ENCODE results near the gene SOCS6.
"Not testable (repeated sequence)": the region's sequence is repeated elsewhere in the genome, so short reads cannot be mapped to it uniquely, and the experiment has no call there.

SOCS6 gene, protein sequence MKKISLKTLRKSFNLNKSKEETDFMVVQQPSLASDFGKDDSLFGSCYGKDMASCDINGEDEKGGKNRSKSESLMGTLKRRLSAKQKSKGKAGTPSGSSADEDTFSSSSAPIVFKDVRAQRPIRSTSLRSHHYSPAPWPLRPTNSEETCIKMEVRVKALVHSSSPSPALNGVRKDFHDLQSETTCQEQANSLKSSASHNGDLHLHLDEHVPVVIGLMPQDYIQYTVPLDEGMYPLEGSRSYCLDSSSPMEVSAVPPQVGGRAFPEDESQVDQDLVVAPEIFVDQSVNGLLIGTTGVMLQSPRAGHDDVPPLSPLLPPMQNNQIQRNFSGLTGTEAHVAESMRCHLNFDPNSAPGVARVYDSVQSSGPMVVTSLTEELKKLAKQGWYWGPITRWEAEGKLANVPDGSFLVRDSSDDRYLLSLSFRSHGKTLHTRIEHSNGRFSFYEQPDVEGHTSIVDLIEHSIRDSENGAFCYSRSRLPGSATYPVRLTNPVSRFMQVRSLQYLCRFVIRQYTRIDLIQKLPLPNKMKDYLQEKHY

GRCh38 chr18:70288851-70289328 is at the start of gene SOCS6:
Gene SOCS6, plus strand, starts transcription at chr18:70289045. Its CDS starts 35,624 bp downstream, at chr18:70324669.
- peak; percentile 49 for DNase-seq (ENCODE audit: low spot score)

DNA sequence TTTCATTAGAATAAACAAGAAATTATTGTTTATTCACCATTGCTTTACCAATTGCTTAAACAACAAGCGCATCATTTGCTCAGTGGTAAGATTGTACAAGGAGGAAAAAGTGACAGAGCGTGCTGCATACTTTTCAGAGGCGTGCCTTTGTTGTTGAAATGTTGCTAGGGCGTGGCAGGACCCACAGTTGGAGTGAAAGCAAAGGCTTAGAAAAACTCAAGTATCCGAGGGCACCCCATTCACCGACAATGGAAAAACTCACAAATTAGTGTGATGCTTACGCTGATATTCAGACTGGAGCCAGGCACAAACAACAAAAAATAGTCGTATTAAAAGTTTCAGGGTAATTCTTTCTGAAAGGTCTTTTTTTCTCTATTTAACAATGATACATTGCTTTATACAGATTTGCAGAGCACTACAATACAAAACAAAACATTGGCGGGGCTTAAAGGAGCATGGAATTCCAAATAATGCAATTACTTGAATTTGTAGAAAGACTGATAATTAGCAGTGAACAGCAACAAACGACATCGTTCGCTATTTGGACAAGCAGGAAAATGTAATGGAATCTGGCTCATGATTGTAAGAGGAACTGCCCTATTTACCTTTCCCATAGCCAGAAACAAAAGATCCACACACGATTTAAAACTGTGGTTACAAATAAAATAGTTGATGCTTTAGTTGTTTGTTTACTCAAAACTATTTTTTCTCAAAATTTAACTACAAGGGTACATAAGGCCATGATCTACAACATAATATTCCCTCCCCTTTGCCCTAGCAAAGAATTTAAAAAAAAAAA is 45.5 kb upstream of the SOCS6 start:
- no peak for DNase-seq (ENCODE audit: low spot score)

- DNase-seq (ENCODE audit: low spot score) = peak; percentile 40
Measured at GRCh38 chr18:70246061-70246466, 42.8 kb upstream of the SOCS6 start.

- no peak for DNase-seq (ENCODE audit: low spot score)
Measured at GRCh38 chr18:70249118-70249517, 39.7 kb upstream of the SOCS6 start.

DNA sequence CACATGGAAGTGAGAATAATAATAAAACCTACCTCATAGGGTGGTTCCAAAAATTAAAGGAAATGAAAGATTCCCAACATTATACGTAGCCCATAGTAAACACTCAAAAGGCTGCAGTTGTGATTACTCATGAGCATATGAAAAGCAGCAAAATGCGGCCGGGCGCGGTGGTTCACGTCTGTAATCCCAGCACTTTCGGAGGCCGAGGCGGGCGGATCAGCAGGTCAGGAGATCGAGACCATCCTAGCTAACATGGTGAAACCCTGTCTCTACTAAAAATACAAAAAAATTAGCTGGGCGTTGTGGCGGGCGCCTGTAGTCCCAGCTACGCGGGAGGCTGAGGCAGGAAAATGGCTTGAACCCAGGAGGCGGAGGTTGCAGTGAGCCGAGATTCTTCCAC is 39.0 kb upstream of the SOCS6 start:
- DNase-seq (ENCODE audit: low spot score) = not testable (repeated sequence)

- DNase-seq (ENCODE audit: low spot score) = no peak
Measured at GRCh38 chr18:70250781-70251180, 38.1 kb upstream of the SOCS6 start.

GRCh38 chr18:70256184-70256583 is 32.7 kb upstream of the SOCS6 start:
- DNase-seq (ENCODE audit: low spot score) = no peak

- DNase-seq (ENCODE audit: low spot score) = no peak
Measured at GRCh38 chr18:70256994-70257393, 31.9 kb upstream of the SOCS6 start.

GRCh38 chr18:70258243-70258642 is 30.6 kb upstream of the SOCS6 start:
- DNase-seq (ENCODE audit: low spot score) = no peak

DNA sequence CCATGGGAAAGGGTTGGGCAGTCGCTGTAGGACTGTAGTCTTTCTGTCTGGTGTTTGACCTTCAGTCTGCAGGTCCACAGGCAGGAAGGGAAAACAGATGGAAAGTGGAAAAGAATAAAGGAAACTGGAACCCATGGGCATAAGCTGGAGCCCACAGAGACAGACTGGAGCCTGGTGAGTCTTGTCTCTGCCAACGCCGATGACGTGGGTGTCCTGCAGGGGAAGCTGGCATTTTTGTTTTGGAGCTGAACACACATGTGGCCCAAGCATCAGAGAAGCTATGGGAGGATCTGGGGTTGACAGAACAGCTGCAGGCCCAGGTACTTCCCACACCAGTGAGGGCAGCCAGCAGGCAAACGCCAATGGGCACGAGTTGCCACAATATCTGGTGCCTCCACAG is 28.2 kb upstream of the SOCS6 start:
- DNase-seq (ENCODE audit: low spot score) = no peak

- DNase-seq (ENCODE audit: low spot score) = peak; percentile 12
Measured at GRCh38 chr18:70261141-70261788, 27.6 kb upstream of the SOCS6 start.

DNA sequence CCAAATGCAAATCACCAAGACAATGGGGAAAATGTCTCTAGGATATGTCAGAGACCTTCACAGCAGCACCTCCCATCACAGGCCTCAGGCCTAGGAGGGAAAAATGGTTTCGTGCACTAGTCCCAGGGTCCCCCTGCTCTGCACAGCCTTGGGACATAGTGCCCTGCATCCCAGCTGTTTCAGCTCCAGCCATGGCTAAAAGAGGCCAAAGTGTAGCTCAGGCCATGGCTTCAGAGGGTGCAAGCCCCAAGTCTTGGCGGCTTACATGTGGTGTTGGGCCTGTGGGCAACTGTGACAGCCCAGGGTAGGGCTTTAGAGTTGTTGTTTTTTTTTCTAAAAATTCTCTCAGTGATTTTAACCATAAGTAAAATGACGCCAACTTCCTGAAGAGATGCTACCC is 25.5 kb upstream of the SOCS6 start:
- DNase-seq (ENCODE audit: low spot score) = no peak

DNA sequence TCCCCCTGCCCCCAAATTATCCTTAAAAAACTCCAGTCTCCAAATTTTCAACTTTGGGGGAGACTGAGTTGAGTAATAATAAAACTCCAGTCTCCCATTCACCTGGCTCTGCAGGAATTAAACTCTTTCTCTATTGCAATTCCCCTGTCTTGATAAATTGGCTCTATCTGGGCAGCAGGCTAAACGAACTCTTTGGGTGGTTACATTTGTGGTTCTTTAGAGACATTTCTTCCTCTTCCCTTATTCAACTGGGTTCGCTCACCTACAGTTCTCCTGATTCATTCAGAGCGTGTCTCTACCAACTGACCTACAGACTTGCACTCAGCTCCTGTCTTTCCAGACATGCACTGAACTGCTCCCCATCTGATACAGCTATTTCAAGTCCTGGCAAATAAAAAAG is 17.1 kb upstream of the SOCS6 start:
- DNase-seq (ENCODE audit: low spot score) = no peak

GRCh38 chr18:70273021-70273420 is 15.8 kb upstream of the SOCS6 start:
- no peak for DNase-seq (ENCODE audit: low spot score)

DNA sequence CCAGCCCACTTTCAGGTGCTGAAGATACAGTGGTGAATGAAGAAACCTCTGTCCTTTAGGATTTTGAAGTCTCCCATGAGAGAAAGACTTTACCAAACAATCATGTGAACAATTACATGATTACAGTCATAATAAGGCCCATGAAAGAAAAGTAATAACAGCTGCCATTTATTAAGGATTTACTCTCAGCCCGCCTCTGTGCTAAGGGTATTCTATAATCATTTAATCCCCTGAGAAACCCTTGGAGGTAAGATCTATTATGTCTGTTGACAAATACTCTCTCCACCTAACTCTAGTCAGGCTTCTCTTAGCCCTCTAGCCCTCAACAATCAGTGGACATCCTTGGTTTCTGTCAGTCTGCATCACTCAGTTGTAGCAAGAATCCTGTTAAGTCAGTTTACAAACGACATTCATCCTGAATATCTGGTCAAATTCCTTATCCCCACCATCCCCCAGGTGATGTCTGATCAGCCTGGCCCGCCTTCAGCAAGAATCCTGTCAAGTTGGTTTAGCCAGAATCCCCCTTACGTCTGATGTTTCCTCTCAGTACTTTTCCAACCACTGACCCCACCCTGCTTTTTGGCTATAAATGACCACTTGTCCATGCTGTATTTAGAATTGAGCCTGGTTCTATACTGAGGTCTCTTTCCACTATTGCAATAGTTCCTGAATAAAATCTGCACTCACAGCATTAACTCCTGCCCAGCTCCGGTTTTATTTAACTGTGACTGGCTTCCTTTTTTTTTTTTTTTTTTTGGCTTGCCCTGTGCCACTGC is 12.2 kb upstream of the SOCS6 start:
- no peak for DNase-seq (ENCODE audit: low spot score)

GRCh38 chr18:70279470-70279869 is 9.4 kb upstream of the SOCS6 start:
- DNase-seq (ENCODE audit: low spot score) = no peak

DNA sequence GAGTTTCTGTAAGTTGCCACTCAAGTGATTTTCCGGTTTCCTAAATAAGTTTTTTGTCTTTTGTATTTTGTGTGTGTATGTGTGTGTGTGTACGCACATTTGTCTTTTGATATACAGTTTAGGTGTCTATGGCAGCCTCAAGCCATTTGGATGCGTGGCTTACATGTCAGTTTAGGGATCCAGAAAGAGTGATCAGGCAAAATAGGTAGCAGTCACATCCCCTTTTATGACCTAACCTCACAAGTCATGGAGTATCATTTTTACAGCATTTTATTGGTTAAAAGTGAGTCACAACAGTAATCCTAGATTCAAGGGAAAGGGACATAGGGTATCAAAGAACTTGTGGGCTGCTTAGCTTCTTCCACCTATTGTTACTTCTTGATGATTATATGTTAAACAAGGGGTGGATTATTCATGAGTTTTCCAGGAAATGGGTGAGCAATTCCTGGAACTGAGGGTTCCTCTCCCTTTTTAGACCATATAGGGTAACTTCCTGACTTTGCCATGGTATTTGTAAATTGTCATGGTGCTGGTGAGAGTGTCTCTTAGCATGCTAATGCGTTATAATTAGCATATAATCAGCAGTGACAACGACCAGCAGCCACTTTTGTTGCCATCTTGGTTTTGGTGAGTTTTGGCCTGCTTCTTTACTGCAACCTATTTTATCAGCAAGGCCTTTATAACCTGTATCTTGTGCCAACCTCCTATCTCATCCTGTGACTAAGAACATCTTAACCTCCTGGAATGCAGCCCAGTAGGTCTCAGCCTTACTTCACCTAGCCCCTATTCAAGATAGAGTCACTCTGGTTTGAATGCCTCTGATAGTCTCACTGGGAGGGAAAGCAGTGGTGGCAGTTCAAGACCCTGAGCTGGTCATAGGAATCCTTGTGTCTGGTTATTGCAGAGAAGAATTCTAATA is 8.6 kb upstream of the SOCS6 start:
- no peak for DNase-seq (ENCODE audit: low spot score)

DNA sequence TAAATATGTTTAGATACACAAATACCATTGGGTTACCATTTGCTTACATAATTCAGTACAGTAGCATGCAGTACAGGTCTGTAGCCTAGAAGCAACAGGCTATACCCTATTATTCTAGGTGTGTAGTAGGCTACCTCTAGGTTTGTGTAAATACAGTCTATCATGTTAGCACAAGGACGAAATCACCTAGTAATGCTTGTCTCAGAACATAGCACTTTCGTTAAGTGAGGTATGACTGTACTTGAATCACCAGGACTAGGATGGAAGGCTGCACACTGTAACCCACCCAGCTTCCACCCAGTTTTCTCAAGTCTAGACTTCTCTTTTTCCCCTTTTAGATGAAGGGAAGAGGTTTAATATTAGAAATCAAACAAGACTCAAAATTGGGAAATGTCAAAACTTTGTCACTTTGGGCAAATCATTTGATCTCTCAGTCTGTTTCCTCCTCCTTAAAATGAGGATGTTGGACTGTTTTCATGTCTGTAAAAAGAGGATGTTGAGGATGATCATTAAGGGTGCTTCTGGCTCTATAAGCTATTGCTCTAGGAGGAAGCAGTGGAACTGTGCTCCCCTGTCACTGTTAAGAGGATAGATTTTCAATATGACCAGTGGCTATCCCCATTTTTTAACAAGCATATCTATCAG is 3.7 kb upstream of the SOCS6 start:
- no peak for DNase-seq (ENCODE audit: low spot score)

DNA sequence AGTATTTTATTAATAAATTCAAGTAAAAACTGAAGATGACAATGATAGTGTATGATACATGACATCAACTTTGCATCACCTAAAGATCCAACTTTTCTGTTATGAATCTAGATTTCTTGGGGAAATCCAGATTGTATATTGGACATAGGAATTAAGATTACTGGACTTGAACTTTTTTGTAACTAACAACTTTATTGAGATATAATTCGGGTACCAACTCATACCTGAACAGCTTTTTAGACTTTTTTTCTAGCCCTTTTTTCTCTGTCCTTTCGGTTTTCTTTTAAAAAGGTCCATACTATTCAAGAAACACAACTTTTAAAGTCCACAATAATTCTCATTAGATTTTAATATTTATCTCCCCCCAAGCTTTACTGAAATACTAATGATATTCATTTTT is 1.1 kb upstream of the SOCS6 start:
- DNase-seq (ENCODE audit: low spot score) = no peak
